ENCODE data around the gene SPDYE3.

GRCh38 chr7:100266576-100267354 is 40.7 kb upstream of the SPDYE3 start:
- no peak for TF ChIP-seq CTCF (IDR thresholded peaks at IDR 0.05)
- TF ChIP-seq POLR2A (IDR thresholded peaks at IDR 0.05), result no peak
